HFFc6 (cell line): ENCODE results near the gene SLC6A3. TPM values are rescaled to one million over a fixed set of nuclear protein-coding genes. Genes with fewer than 3 reads are reported as not detected.

Experiments
- DNase-seq: peaks from one replicate; pipeline ENCODE4 v3.0.0-alpha.2; 2018
- H3K27ac Mint-ChIP-seq: 2 replicates; pipeline ENCODE4 v1.8.0; 2020; ENCODE audit warnings: mild to moderate bottlenecking, mixed read lengths
- H3K27me3 Mint-ChIP-seq: 2 replicates; pipeline ENCODE4 v1.8.0; 2021; ENCODE audit warnings: mild to moderate bottlenecking, moderate library complexity, mixed read lengths; ENCODE audit not compliant: insufficient read depth
- H3K36me3 Mint-ChIP-seq: 2 replicates; pipeline ENCODE4 v1.8.0; 2021; ENCODE audit warnings: low read depth, mixed read lengths
- H3K4me1 Mint-ChIP-seq: 2 replicates; pipeline ENCODE4 v1.8.0; 2020; ENCODE audit warnings: low read depth, mixed read lengths
- H3K4me3 Mint-ChIP-seq: 2 replicates; pipeline ENCODE4 v1.8.0; 2020; ENCODE audit warnings: mild to moderate bottlenecking, moderate library complexity, mixed read lengths
- H3K9me3 Mint-ChIP-seq: 2 replicates; pipeline ENCODE4 v1.8.0; 2020; ENCODE audit warnings: mild to moderate bottlenecking, mixed read lengths
- CTCF ChIP-seq: fragments of 200-600 bp; sonication (generic); IDR thresholded peaks from 2 replicates; pipeline ENCODE4 v1.5.0; 2021; ENCODE audit warnings: antibody characterized with exemption, mild to moderate bottlenecking
- total RNA-seq, 6 experiments: library from RNA; stranded (reverse); fragmentation: NEBNext Ultra II Directional; extraction: Animal tissue kit (Norgen Biotek cat#: 25700); gene quantifications; 2 replicates in 1 of 6; 3 replicates in 5 of 6; pipeline ENCODE4 v1.2.3, GENCODE V29; 2021

Gene SLC6A3
- total RNA-seq, 6 experiments from 2014 or later, result not detected

GRCh38 chr5:1415626-1416360 lies 29.4 kb downstream of the SLC6A3 start:
- H3K4me1 Mint-ChIP-seq, result no peaks in the 10 kb centered on the region
- no peak for TF ChIP-seq CTCF
- peaks cover 9% of the 10 kb centered on the region; the same call in 1 of the 2 replicates for H3K27me3 Mint-ChIP-seq
- no peak overlapping the region for H3K4me3 Mint-ChIP-seq
- no peak for DNase-seq
- H3K27ac Mint-ChIP-seq, result no peak overlapping the region
- no peaks in the 10 kb centered on the region for H3K9me3 Mint-ChIP-seq
- H3K36me3 Mint-ChIP-seq, result no peaks in the 10 kb centered on the region

- H3K27ac Mint-ChIP-seq, result no peak overlapping the region
- no peaks in the 10 kb centered on the region for H3K9me3 Mint-ChIP-seq
These were observed 30.2 kb downstream of the SLC6A3 start for GRCh38 chr5:1415059-1415425.

GRCh38 chr5:1414311-1415058 lies 30.8 kb downstream of the SLC6A3 start:
- no peak overlapping the region for H3K27ac Mint-ChIP-seq
- no peaks in the 10 kb centered on the region for H3K9me3 Mint-ChIP-seq
- H3K4me3 Mint-ChIP-seq, result no peak overlapping the region
- no peak for DNase-seq
- no peaks in the 10 kb centered on the region for H3K36me3 Mint-ChIP-seq
- no peaks in the 10 kb centered on the region for H3K4me1 Mint-ChIP-seq
- peaks cover 12% of the 10 kb centered on the region; the same call in 1 of the 2 replicates for H3K27me3 Mint-ChIP-seq
- no peak for TF ChIP-seq CTCF

More at GRCh38 chr5:1415059-1415425, 30.2 kb downstream of the SLC6A3 start:
- no peak for TF ChIP-seq CTCF
- DNase-seq, result no peak
- Mint-ChIP-seq H3K36me3 (no peaks in the 10 kb centered on the region), H3K27me3 (peaks cover 12% of the 10 kb centered on the region; the same call in 1 of the 2 replicates), H3K4me3 (no peak overlapping the region), H3K4me1 (no peaks in the 10 kb centered on the region)

GRCh38 chr5:1413611-1414241 lies 31.5 kb downstream of the SLC6A3 start:
- no peaks in the 10 kb centered on the region for H3K9me3 Mint-ChIP-seq
- peaks cover 16% of the 10 kb centered on the region for H3K27me3 Mint-ChIP-seq
- H3K4me1 Mint-ChIP-seq, result no peaks in the 10 kb centered on the region
- no peaks in the 10 kb centered on the region for H3K36me3 Mint-ChIP-seq
- no peak for DNase-seq
- no peak for TF ChIP-seq CTCF
- H3K27ac Mint-ChIP-seq, result no peak overlapping the region
- H3K4me3 Mint-ChIP-seq, result no peak overlapping the region

GRCh38 chr5:1413211-1413610 lies 32.0 kb downstream of the SLC6A3 start:
- Mint-ChIP-seq H3K36me3 (no peaks in the 10 kb centered on the region), H3K4me1 (no peaks in the 10 kb centered on the region), H3K4me3 (no peak overlapping the region), H3K27me3 (peaks cover 16% of the 10 kb centered on the region), H3K9me3 (no peaks in the 10 kb centered on the region), H3K27ac (no peak overlapping the region)
- no peak for TF ChIP-seq CTCF
- DNase-seq, result no peak
